Panc1 (cell line): ENCODE data around the gene TBC1D9B. TPM values are rescaled to one million over a fixed set of nuclear protein-coding genes. Genes with fewer than 3 reads are reported as not detected.

Experiments used
- ATAC-seq: fragments of 200-7000 bp; cut with Tn5 transposase; 2 replicates; pipeline ENCODE4 v1.9.1; 2020; ENCODE audit warnings: mild to moderate bottlenecking, moderate library complexity
- BruUV-seq: library from RNA; stranded (reverse); fragments of 400-500 nt; replicated peaks from 2 replicates; lab custom pipeline; 2021; lab: Mats Ljungman, UMichigan
- CTCF ChIA-PET: fragments of 300-600 bp; sonication (Branson Sonifier 250); formaldehyde crosslinking; loops from one replicate; lab custom pipeline; 2022; ENCODE audit warnings: antibody characterized with exemption; lab: Charles Lee
- POLR2A ChIA-PET: fragments of 300-600 bp; sonication (Branson Sonifier 250); formaldehyde crosslinking; loops from one replicate; lab custom pipeline; 2022; ENCODE audit warnings: antibody characterized with exemption; lab: Charles Lee
- DNase-seq: peaks from one replicate; pipeline ENCODE4 v3.0.0-alpha.2; 2010; ENCODE audit warnings: low read depth, low spot score
- H3K27ac ChIP-seq: 2 replicates; pipeline ENCODE4 v1.5.1; 2011; ENCODE audit warnings: mild to moderate bottlenecking, low read length, inconsistent platforms
- H3K27me3 ChIP-seq: fragments of 200-500 bp; sonication (Bioruptor generic); 2 replicates; pipeline ENCODE4 v1.6.0; 2014; ENCODE audit warnings: low read length, inconsistent platforms; ENCODE audit not compliant: control insufficient read depth, insufficient read depth
- H3K36me3 ChIP-seq: fragments of 200-500 bp; sonication (Bioruptor generic); 2 replicates; pipeline ENCODE4 v1.5.1; 2014; ENCODE audit warnings: inconsistent platforms, mild to moderate bottlenecking, low read length, moderate library complexity; ENCODE audit not compliant: control insufficient read depth, insufficient read depth
- H3K4me1 ChIP-seq: 2 replicates; pipeline ENCODE4 v1.5.1; 2011; ENCODE audit warnings: inconsistent platforms, mild to moderate bottlenecking, low read length, moderate library complexity; ENCODE audit not compliant: control insufficient read depth, insufficient read depth
- H3K4me3 ChIP-seq, 2 experiments: 2 replicates each; pipeline ENCODE4 v1.5.1; 2011 to 2012; ENCODE audit warnings: low read depth in 2 of 2, low read length in 2 of 2, mild to moderate bottlenecking in 2 of 2, inconsistent platforms in 1 of 2, moderate library complexity in 1 of 2
- H3K9me3 ChIP-seq: fragments of 200-500 bp; sonication (Bioruptor generic); 2 replicates; pipeline ENCODE4 v1.5.1; 2014; ENCODE audit warnings: low read depth, mild to moderate bottlenecking, inconsistent platforms, low read length, moderate library complexity; ENCODE audit not compliant: control insufficient read depth, insufficient read depth
- CTCF ChIP-seq: fragments of 450-650 bp; IDR thresholded peaks from 2 replicates; pipeline ENCODE4 v1.5.1; 2017; ENCODE audit warnings: mild to moderate bottlenecking
- POLR2AphosphoS5 ChIP-seq: IDR thresholded peaks from 2 replicates; pipeline ENCODE4 v1.6.1; 2012; ENCODE audit warnings: mild to moderate bottlenecking, low read depth, low read length, moderate library complexity
- REST ChIP-seq, 2 experiments: IDR thresholded peaks; 2 replicates each; pipeline ENCODE4 v1.6.1; 2011 to 2012; ENCODE audit warnings: low read depth in 2 of 2, control low read depth in 1 of 2, low read length in 1 of 2, mild to moderate bottlenecking in 1 of 2, moderate library complexity in 1 of 2; ENCODE audit not compliant: insufficient read depth in 1 of 2
- SIN3A ChIP-seq: IDR thresholded peaks from 2 replicates; pipeline ENCODE4 v1.6.1; 2012; ENCODE audit warnings: low read depth, mild to moderate bottlenecking, low read length, moderate library complexity, borderline replicate concordance; ENCODE audit not compliant: insufficient read depth
- TCF7L2 ChIP-seq: IDR thresholded peaks from 2 replicates; pipeline ENCODE4 v1.6.1; 2011; ENCODE audit warnings: mild to moderate bottlenecking, low read depth, low read length, inconsistent platforms
- in situ Hi-C: cut with HindIII; loops from 2 replicates; pipeline ENCODE4 v1.10.0; 2016; ENCODE audit warnings: low sequenced_read_pairs, low pct_unique_long_range_greater_than_20kb
- intact Hi-C: fragments of 100-400 bp; cut with micrococcal nuclease; formaldehyde crosslinking; loops from one replicate; pipeline ENCODE4 v1.10.0; 2022; ENCODE audit not compliant: unreplicated experiment
- total RNA-seq: library from RNA; stranded (reverse); gene quantifications from one replicate; pipeline ENCODE4 v1.2.1, GENCODE V29; 2021; ENCODE audit not compliant: unreplicated experiment

Gene TBC1D9B
- total RNA-seq, 1 experiment from 2014 or later = 131 TPM

- Histone ChIP-seq H3K36me3 (peaks cover 8% of the 10 kb centered on the region), H3K4me3 (no peak overlapping the region), H3K27me3 (no peaks in the 10 kb centered on the region), H3K27ac (no peak overlapping the region), H3K4me1 (peaks cover 23% of the 10 kb centered on the region), H3K9me3 (no peaks in the 10 kb centered on the region)
- intact Hi-C loops = no loop called here
- peak; percentile 98 for TF ChIP-seq TCF7L2
- TF ChIP-seq REST (IDR thresholded peaks at IDR 0.05; ENCODE audit: insufficient read depth in 1 of 2, low read depth in 2 of 2, low read length in 1 of 2) = peak in 1 of 2 experiments; percentile 21; a peak in 1 of 4 replicates
- TF ChIP-seq CTCF = no peak
- peak; percentile 92 for TF ChIP-seq POLR2AphosphoS5
- 0 out of 2 replicates have a peak, but pooled peaks have one; percentile 51 for TF ChIP-seq SIN3A
- in situ Hi-C loops = no loop called here
- ATAC-seq = peak; percentile 58
- ChIA-PET CTCF (no interaction called here), POLR2A (interaction anchor here (0.6 kb wide), 1 partner anchor 17 kb away, joined by 3 read pairs; no protein-coding TSS in a partner anchor)
- BruUV-seq = no TSS peak
- no peak for DNase-seq
Measured at GRCh38 chr5:179839328-179840256, 68.1 kb downstream of the TBC1D9B start.

GRCh38 chr5:179837076-179838011 lies 70.4 kb downstream of the TBC1D9B start:
- no peaks in the 10 kb centered on the region for H3K27me3 ChIP-seq
- no peaks in the 10 kb centered on the region for H3K9me3 ChIP-seq
- no peak for DNase-seq
- intact Hi-C loops = no loop called here
- ChIA-PET POLR2A (interaction anchor here (0.8 kb wide), 1 partner anchor 15 kb away, joined by 5 read pairs; no protein-coding TSS in a partner anchor), CTCF (interaction anchor here (1.0 kb wide), 1 partner anchor 138 kb away, joined by 3 read pairs; no protein-coding TSS in a partner anchor)
- no peak overlapping the region for H3K4me3 ChIP-seq
- peak overlapping the region; percentile 48; the same call in 1 of the 2 replicates for H3K27ac ChIP-seq
- TF ChIP-seq REST (IDR thresholded peaks at IDR 0.05; ENCODE audit: insufficient read depth in 1 of 2, low read depth in 2 of 2, low read length in 1 of 2) (0 out of 4 replicates have a peak, but pooled peaks have one; percentile 47), TCF7L2 (no peak), SIN3A (peak; percentile 83; the same call in 1 of the 2 replicates)
- peaks cover 17% of the 10 kb centered on the region for H3K36me3 ChIP-seq
- in situ Hi-C loops = no loop called here
- peaks cover 34% of the 10 kb centered on the region for H3K4me1 ChIP-seq
- BruUV-seq = TSS peak; percentile 52
- no peak for ATAC-seq
